T-helper 9 cell (primary cell): Measurements from ENCODE around the gene BLOC1S3.

ENCODE experiments used
- DNase-seq: peaks from one replicate; pipeline ENCODE4 v3.0.0-alpha.2; 2020
- total RNA-seq, 2 donors: gene quantifications; one replicate each; lab custom pipeline; 2026; lab: John Stamatoyannopoulos, UW

Gene BLOC1S3, protein sequence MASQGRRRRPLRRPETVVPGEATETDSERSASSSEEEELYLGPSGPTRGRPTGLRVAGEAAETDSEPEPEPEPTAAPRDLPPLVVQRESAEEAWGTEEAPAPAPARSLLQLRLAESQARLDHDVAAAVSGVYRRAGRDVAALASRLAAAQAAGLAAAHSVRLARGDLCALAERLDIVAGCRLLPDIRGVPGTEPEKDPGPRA
- 7.0 to 14.6 reads per million in 2 donors for total RNA-seq

- DNase-seq: peak; percentile 99
Measured at GRCh38 chr19:45178262-45179071, at the start of gene BLOC1S3. BLOC1S3 (plus strand) TSS chr19:45178784; CDS start chr19:45179297, 513 bp downstream.

GRCh38 chr19:45128806-45129205, 49.8 kb upstream of the BLOC1S3 start:
- DNase-seq: no peak

GRCh38 chr19:45130236-45130635, 48.3 kb upstream of the BLOC1S3 start:
- DNase-seq: no peak

DNA sequence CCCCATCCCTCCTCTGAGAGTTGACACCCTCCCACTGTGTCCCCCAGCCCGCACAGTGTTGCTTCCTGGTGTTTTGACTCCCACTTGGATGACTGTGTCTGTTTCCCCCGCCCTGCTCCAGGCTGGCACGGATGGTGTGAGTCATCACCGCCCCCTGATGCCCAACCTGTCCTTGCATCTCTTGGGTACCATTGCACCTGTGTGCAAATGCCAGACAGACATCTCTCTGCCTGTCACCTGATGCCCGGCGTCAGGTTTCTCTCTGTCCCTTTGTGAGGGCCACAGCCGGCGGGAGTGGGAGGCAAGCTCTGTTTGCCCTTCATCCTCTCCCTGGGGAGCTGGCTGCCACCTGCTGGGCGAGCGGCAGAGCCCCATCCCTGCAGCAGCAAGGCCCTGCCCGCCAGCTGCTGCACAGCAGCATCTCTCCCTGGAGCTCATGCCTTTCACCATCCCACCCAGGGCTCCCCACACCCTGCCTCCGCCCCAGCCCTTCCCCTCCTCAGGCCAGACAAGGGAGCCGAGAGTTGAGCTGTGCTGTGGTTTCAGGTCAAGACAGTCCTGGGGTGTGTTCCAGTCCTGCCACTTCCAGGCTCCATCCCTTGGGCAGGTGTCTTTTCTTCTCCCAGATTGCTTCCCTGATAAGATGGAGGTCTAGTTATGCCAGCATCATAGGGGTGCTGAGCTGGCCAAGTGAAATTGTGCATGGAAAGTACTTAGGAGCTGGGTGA, 47.5 kb upstream of the BLOC1S3 start:
- no peak for DNase-seq

DNA sequence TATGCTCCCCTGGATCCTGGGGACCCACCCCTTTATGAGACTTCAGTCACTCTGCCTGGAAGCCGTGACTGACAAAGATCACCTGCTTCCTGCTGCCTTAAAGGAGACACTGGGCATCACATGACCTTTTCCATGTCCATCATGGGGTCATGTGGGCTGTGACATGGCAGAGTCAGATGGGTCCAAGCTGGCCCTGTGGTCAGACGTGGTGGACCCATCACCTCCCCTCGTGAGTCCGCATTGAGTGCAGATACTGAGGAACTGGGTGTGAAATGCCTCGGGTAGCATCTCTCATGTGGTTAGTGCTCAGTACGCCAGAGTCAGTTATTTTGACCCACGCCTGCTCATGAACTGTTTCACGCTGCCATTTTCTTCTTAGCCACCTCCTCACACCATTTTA, 44.9 kb upstream of the BLOC1S3 start:
- no peak for DNase-seq

DNA sequence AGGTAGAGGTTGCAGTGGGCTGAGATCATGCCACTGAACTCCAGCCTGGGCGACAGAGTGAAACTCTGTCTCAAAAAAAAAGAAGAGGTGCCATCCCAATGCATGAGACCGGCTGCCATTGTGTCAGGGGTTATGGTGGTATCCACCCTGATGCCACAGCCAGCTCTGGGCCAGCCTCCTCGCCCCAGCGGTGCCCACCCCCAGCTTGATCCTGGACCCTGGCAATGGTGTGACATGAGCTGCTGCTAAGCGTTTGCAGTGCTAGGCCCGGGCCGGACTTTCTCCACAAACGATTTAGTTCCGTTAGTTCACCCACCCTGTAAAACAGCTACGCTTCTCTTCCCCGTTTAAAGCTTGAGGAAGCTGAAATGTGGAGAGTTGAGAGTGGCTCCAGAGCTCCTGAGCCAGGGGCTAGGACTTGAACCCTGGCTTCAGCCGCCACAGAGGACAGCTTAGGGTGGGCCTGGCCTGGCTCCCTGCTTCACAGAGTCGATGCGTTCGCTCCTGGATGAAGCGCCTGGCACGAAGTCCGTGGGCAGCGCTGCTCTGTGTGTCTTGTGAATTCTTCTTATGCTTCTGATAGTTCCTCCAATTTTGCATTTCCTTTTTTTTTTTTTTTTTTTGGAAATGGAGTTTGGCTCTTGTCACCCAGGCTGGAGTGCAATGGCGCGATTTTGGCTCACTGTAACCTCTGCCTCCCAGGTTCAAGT, 43.3 kb upstream of the BLOC1S3 start:
- DNase-seq: no peak

DNA sequence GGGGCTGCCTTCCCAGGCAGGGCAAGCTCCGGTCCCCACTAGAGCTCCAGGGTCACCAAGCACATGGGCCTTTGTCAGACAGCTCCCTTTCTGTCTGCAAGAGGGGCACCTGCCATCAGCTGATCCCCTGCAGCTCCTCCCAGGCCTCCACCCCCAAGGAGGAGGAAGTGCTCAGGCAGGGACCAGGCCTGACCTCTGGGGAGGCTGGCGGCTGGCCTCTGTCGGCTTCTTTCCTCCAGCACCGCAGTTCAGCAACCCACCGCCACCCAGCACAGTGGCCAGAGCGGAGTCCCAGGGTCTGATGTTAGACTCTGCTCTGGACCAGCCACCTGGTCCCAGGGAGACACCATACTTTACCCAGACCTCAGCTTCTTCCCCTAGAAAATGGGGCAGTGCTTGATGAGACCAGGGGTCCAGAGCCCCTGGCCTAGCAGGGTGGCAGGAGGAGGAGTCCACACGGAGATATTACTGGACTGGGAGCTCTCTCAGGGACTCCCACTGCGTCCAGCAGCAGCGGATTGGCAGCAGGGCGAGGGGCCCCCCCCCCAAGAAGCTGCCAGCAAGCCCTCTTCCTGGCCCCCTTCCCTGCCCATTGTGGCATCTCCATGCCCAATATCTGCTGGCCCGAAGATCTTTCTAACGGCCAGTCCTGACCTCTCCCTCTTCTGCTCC, 41.9 kb upstream of the BLOC1S3 start:
- DNase-seq: no peak

DNA sequence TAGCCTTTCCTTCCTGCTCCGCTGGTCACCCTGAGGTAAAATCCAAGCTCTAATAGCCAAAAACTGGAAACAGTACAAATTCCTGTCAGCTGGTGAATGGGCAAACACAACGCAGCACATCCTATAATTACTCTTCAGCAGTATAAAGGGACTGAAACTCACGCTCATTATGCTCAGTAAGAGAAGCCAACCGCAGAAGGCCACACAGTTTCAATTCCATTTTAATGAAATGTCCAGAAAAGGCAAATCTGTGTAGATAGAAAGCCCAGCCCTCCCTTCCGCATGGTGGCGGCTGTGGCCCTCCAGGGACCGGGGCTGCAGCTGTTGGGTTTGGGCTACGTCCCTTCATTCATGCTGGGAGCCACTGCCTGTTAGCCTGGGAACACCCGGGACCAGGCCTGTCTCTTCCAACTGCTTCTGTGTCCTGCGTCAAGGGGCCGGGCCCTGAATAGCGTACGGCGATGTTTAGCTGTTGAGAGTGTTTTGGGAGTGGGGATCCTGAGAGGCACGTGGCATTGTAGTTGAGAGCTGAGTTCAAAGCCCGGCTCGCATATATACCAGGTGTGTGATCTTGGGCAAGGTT, 41.3 kb upstream of the BLOC1S3 start:
- no peak for DNase-seq

DNA sequence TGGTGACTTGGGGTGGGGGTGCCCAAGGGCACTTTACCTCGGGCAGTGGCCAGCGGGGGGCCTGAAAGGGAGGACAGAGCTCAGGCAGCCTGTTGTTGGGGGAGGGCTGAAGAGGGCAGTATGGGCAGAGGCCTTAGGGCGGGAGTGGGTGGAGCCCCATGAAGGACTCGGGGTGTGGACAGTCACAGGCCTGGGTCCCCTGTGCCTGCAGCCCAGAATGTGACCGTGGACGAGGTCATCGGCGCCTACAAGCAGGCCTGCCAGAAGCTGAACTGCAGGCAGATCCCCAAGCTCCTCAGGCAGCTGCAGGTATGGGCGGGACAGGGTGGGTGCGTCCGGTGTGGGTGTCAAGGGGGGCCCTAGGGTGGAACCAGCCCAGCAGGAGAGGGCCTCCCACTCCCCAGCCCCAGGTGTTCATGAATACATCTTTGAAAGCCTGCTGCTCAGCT, 40.3 kb upstream of the BLOC1S3 start:
- no peak for DNase-seq

- DNase-seq: no peak
Measured at GRCh38 chr19:45139286-45140143, 39.1 kb upstream of the BLOC1S3 start.

DNA sequence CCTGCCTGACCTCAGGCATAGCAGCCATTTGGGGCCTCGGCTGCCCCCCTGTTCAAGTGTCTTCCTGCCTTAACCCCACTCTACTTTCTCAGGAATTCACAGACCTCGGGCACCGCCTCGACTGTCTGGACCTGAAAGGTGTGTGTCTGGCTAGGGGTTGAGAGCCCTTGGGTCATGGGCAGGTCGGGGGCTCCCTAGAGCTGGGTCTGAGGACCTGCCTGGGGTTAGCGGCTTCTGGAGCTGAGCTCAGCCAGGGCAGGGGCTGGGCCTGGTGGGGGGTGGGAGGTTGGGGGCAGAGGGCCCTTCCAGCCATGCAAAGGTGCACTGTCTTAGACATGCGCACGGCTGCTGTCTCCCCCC, 38.5 kb upstream of the BLOC1S3 start:
- DNase-seq: no peak

- DNase-seq: no peak
Measured at GRCh38 chr19:45140533-45140932, 38.1 kb upstream of the BLOC1S3 start.

DNA sequence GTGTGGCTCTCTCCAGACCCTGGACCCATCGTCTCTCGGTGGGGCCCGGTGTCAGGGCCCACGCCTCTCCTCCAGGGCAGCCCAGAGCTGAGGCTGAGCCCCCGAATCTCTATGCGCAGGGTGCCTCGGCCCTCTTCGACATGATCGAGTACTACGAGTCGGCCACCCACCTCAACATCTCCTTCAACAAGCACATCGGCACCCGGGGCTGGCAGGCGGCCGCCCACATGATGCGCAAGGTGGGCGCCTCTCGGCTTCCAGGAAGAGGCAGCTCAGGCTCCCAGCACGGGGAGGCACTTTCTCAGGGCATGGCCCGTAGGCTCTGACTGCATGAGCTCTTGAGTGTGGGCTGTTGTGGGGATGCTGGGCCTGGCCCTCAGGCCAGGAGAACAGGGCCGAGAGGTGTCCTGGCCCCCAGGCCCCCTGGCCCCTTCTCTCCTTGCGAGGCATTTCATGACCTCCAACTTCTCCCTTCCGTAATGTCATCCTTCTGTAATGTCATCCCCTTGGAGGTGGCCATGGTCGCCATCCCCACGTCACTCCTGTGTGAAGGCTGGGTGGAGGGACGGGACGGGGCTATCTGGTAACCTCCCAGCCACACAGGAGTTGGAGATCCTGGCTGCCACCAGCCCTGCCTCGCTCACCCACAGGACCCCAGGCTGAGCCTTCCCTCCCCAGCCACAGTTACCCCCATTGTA, 37.2 kb upstream of the BLOC1S3 start:
- DNase-seq: no peak

GRCh38 chr19:45142016-45142725, 36.4 kb upstream of the BLOC1S3 start:
- no peak for DNase-seq

- DNase-seq: no peak
Measured at GRCh38 chr19:45142726-45143110, 35.9 kb upstream of the BLOC1S3 start.

DNA sequence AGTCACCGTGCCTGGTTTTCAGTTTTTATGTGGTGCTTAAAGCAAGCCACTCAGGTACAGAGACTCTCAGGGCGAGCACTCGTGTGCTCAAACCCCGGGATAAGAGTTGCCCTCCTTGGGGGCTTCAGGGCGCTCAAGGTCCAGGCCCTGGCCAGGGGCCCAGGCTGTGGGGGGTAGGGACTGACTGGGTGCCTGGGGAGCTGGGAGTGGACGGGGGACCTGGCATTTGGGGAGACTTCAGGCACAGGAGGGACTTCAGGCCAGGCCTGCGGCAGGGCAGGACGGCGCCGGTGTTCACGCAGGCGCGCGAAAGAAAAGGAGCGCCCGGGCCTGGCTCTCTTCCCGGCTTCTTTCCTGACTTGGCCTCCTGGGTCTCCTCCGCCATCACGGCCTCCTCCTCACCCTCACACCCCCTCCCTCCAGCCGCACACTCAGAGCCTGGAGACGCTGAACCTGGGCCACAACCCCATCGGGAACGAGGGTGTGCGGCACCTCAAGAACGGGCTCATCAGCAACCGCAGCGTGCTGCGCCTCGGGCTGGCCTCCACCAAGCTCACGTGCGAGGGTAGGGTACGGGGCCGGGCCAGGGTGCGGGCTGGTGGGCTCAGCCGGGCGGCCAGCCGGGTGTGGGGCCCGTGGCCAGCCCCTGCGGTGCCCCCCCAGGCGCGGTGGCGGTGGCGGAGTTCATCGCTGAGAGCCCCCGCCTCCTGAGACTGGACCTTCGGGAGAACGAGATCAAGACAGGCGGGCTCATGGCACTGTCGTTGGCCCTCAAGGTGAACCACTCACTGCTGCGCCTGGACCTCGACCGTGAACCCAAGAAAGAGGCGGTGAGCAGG, 33.9 kb upstream of the BLOC1S3 start:
- no peak for DNase-seq

DNA sequence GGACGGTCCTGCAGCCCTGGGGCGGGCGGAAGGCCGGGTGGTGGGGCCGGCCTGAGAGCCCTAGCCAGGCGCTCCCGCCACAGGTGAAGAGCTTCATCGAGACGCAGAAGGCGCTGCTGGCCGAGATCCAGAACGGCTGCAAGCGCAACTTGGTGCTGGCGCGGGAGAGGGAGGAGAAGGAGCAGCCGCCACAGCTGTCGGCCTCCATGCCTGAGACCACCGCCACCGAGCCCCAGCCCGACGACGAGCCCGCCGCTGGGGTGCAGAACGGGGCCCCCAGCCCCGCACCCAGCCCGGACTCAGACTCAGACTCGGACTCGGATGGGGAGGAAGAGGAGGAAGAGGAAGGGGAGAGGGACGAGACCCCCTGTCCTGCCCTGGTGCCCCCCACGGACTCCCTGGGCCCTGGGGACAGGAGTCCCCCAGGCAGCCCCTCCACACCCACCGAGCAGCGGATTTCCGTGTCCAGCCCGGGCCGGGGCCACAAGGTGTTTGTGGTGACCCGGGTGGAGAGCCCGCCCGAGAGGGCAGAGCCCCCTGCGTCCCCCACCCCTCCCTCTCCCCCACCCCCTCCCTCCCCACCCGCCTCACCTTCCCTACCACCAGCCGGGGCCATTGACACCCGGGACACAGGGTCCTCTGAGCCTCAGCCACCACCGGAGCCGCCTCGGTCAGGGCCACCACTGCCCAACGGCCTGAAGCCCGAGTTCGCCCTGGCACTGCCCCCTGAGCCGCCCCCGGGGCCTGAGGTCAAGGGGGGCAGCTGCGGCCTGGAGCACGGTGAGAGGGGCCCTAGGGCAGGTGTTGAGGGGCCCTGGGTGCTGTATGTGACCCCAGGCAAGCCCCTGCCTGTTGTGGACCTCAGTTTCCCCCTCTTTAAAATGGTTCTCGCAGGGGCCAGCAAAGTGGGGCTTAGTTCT, 33.1 kb upstream of the BLOC1S3 start:
- no peak for DNase-seq

DNA sequence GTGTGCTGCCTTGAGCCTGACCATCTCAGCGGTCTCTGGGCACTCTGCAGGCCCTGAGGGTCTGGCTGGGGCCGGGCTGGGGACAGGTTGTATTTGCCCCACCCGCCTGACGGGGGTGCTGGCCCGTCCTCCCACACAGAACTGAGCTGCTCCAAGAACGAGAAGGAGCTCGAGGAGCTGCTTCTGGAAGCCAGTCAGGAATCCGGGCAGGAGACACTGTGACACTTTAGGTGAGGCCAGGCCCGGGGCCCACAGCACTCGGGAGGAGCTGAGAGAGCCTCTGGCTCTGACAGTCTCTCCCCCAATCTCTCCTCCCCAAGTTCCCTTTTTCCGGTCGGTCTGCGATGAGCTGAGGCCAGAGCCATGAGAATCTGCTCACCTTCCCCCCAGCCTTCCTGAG, 32.3 kb upstream of the BLOC1S3 start:
- DNase-seq: no peak
